Measurements from ENCODE around the gene JUP.

GRCh38 chr17:41754066-41754465, 32.4 kb downstream of the JUP start:
- no peak for TF ChIP-seq ELF1 (IDR thresholded peaks at IDR 0.05; ENCODE audit: borderline replicate concordance, low read depth)
- TF ChIP-seq ZNF274 (IDR thresholded peaks at IDR 0.05; ENCODE audit: low read depth, low read length): no peak
- TF ChIP-seq CTCF (IDR thresholded peaks at IDR 0.05 in 2 of 3, conservative IDR thresholded peaks at IDR 0.05 in 1 of 3; ENCODE audit: borderline replicate concordance in 1 of 3, insufficient read depth in 1 of 3, low read depth in 2 of 3, low read length in 2 of 3): no peak
- TF ChIP-seq RAD21 (IDR thresholded peaks at IDR 0.05; ENCODE audit: low read depth): no peak
- TF ChIP-seq CEBPB (IDR thresholded peaks at IDR 0.05; ENCODE audit: low read depth): no peak
- no peak for TF ChIP-seq POLR2AphosphoS5 (IDR thresholded peaks at IDR 0.05; ENCODE audit: low read depth, low read length)
- no peak for TF ChIP-seq EZH2phosphoT487 (IDR thresholded peaks at IDR 0.05; ENCODE audit: borderline replicate concordance)
- no peak for TF ChIP-seq CBX3 (IDR thresholded peaks at IDR 0.05; ENCODE audit: low read depth)
- no peak for TF ChIP-seq SP1 (IDR thresholded peaks at IDR 0.05; ENCODE audit: low read depth)
- TF ChIP-seq ZBTB33 (IDR thresholded peaks at IDR 0.05; ENCODE audit: extremely low read depth, insufficient replicate concordance, low read length): no peak
- TF ChIP-seq ATF3 (IDR thresholded peaks at IDR 0.05): no peak
- no peak for TF ChIP-seq JUND (IDR thresholded peaks at IDR 0.05)
- TF ChIP-seq EZH2 (IDR thresholded peaks at IDR 0.05): no peak

Data from HCT116 (cell line).